CD14-positive monocyte (primary cell): ENCODE measurements around the gene MAPK1. TPM values are rescaled to one million over a fixed set of nuclear protein-coding genes. Genes with fewer than 3 reads are reported as not detected.
A peak's percentile ranks its signal among the peaks of the same experiment; 100 is the strongest.

Source experiments
- DNase-seq, 3 donors: peaks; one replicate each; pipeline ENCODE4 v3.0.0-alpha.2; 2011 to 2022
- H2AFZ ChIP-seq: 2 replicates; pipeline ENCODE4 v1.6.0; 2012; ENCODE audit warnings: mild to moderate bottlenecking, low read depth, low read length, inconsistent platforms; ENCODE audit not compliant: insufficient read depth, poor library complexity, severe bottlenecking
- H3K27ac ChIP-seq, 2 donors: 1 replicate in 1 of 2; 2 replicates in 1 of 2; pipeline ENCODE4 v1.5.1; 2012 to 2013; ENCODE audit warnings: low read length in 2 of 2, control low read depth in 1 of 2, inconsistent platforms in 1 of 2, low read depth in 1 of 2, mild to moderate bottlenecking in 1 of 2
- H3K27me3 ChIP-seq, 2 donors: one replicate each; pipeline versions ENCODE4 v1.6.0 to v1.6.1; 2011 to 2013; ENCODE audit warnings: low read length in 2 of 2; ENCODE audit not compliant: control insufficient read depth in 2 of 2, insufficient read depth in 2 of 2
- H3K36me3 ChIP-seq, 2 donors: replicated peaks in 1 of 2; 1 replicate in 1 of 2; 2 replicates in 1 of 2; pipeline versions ENCODE4 v1.5.1 to v1.6.1; 2012 to 2013; ENCODE audit warnings: low read length in 2 of 2, control low read depth in 1 of 2, inconsistent platforms in 1 of 2, mild to moderate bottlenecking in 1 of 2; ENCODE audit not compliant: insufficient read depth in 2 of 2, control insufficient read depth in 1 of 2
- H3K4me1 ChIP-seq, 2 donors: 1 replicate in 1 of 2; 2 replicates in 1 of 2; pipeline versions ENCODE4 v1.5.1 to v1.6.1; 2012 to 2013; ENCODE audit warnings: low read length in 2 of 2, control low read depth in 1 of 2, inconsistent platforms in 1 of 2, mild to moderate bottlenecking in 1 of 2, moderate library complexity in 1 of 2; ENCODE audit not compliant: insufficient read depth in 2 of 2, control insufficient read depth in 1 of 2
- H3K4me2 ChIP-seq: replicated peaks from 2 replicates; pipeline ENCODE3; 2012; ENCODE audit warnings: low read length, moderate library complexity, mild to moderate bottlenecking; ENCODE audit not compliant: poor library complexity, severe bottlenecking; ENCODE audit errors: extremely low read depth
- H3K4me3 ChIP-seq, 3 experiments: fragments of 200-600 bp in 1 of 3; sonication (generic) in 1 of 3; replicated peaks in 1 of 3; 1 replicate in 2 of 3; 2 replicates in 1 of 3; pipeline ENCODE4 v1.5.1; 2011 to 2013; ENCODE audit warnings: low read length in 3 of 3, mild to moderate bottlenecking in 3 of 3, control low read depth in 2 of 3, low read depth in 2 of 3, inconsistent platforms in 1 of 3, moderate library complexity in 1 of 3
- H3K79me2 ChIP-seq: 2 replicates; pipeline ENCODE4 v1.6.0; 2012; ENCODE audit warnings: mild to moderate bottlenecking, control low read depth, inconsistent platforms, low read length, moderate library complexity; ENCODE audit not compliant: insufficient read depth
- H3K9ac ChIP-seq: 2 replicates; pipeline ENCODE4 v1.6.0; 2017; ENCODE audit warnings: low read length, mild to moderate bottlenecking; ENCODE audit not compliant: insufficient read depth, poor library complexity, severe bottlenecking
- H3K9me3 ChIP-seq, 2 donors: replicated peaks in 1 of 2; 1 replicate in 1 of 2; 2 replicates in 1 of 2; pipeline versions ENCODE4 v1.5.1 to v1.6.1; 2012 to 2013; ENCODE audit warnings: low read length in 2 of 2, control low read depth in 1 of 2; ENCODE audit not compliant: control insufficient read depth in 1 of 2, insufficient read depth in 1 of 2
- H4K20me1 ChIP-seq: 2 replicates; pipeline ENCODE4 v1.6.0; 2012; ENCODE audit warnings: mild to moderate bottlenecking, low read length, control low read depth, moderate library complexity; ENCODE audit not compliant: insufficient read depth
- H3K27ac Mint-ChIP-seq, 7 donors: one replicate each; pipeline ENCODE4 v1.8.0; 2020; ENCODE audit warnings: mild to moderate bottlenecking in 7 of 7, mixed read lengths in 7 of 7, moderate library complexity in 6 of 7, inconsistent platforms in 2 of 7
- H3K27me3 Mint-ChIP-seq, 3 donors: one replicate each; pipeline ENCODE4 v1.8.0; 2021 to 2022; ENCODE audit warnings: low read depth in 3 of 3, mild to moderate bottlenecking in 3 of 3, mixed read lengths in 3 of 3, moderate library complexity in 3 of 3, inconsistent platforms in 1 of 3
- H3K36me3 Mint-ChIP-seq, 2 donors: one replicate each; pipeline ENCODE4 v1.8.0; 2020; ENCODE audit warnings: mixed read lengths in 2 of 2, inconsistent platforms in 1 of 2, mild to moderate bottlenecking in 1 of 2
- H3K4me1 Mint-ChIP-seq: one replicate; pipeline ENCODE4 v1.8.0; 2020; ENCODE audit warnings: mild to moderate bottlenecking, mixed read lengths
- H3K4me3 Mint-ChIP-seq, 2 donors: one replicate each; pipeline ENCODE4 v1.8.0; 2020; ENCODE audit warnings: mild to moderate bottlenecking in 2 of 2, mixed read lengths in 2 of 2, moderate library complexity in 1 of 2
- H3K9me3 Mint-ChIP-seq, 7 donors: one replicate each; pipeline ENCODE4 v1.8.0; 2020 to 2022; ENCODE audit warnings: mixed read lengths in 7 of 7, mild to moderate bottlenecking in 6 of 7, moderate library complexity in 6 of 7, inconsistent platforms in 2 of 7
- CTCF ChIP-seq: fragments of 200-600 bp; IDR thresholded peaks from one replicate; pipeline ENCODE4 v1.8.0; 2022; ENCODE audit warnings: antibody characterized with exemption, mild to moderate bottlenecking
- WGBS: methylation state at CpG from one replicate; pipeline ENCODE4 v1.1.5; 2013; ENCODE audit warnings: missing lambda C conversion rate; ENCODE audit not compliant: insufficient coverage; 5-methylcytosine and 5-hydroxymethylcytosine counted together
- intact Hi-C, 2 donors: fragments of 100-400 bp; cut with micrococcal nuclease; formaldehyde crosslinking; loops; one replicate each; pipeline versions ENCODE4 v1.15.0 to v1.15.1; 2023
- polyA plus RNA-seq, 3 donors: library from polyadenylated mRNA; depleted of rRNA in 1 of 3; unstranded in 2 of 3; stranded (reverse) in 1 of 3; fragments of 300-500 nt in 2 of 3; fragments of >200 nt in 1 of 3; fragmentation: Illumina TruSeq in 2 of 3; gene quantifications; 1 replicate in 2 of 3; 2 replicates in 1 of 3; pipeline ENCODE4 v1.2.3, GENCODE V29; 2012 to 2021

Gene MAPK1
- polyA plus RNA-seq, 3 donors = 47.0 to 148 (median 118) TPM

GRCh38 chr22:21738081-21738480, 129.4 kb downstream of the MAPK1 start:
- intact Hi-C loops = loop anchor here in 1 of 2 donors (5.0 kb wide), 1 partner anchor 129 kb away; the partner anchor contains the start of gene MAPK1
- Histone ChIP-seq H4K20me1 (no peaks in the 10 kb centered on the region), H3K36me3 (no peaks in the 10 kb centered on the region), H2AFZ (no peak overlapping the region), H3K9me3 (no peaks in the 10 kb centered on the region), H3K4me2 (no peak overlapping the region), H3K27me3 (no peaks in the 10 kb centered on the region), H3K9ac (no peak overlapping the region), H3K79me2 (no peaks in the 10 kb centered on the region), H3K4me1 (peaks cover 13 to 20% of the 10 kb centered on the region in 2 donors), H3K4me3 (no peak overlapping the region), H3K27ac (no peak overlapping the region)
- Mint-ChIP-seq H3K27me3 (peaks cover 2 to 12% (median 6%) of the 10 kb centered on the region in 3 donors), H3K4me3 (no peak overlapping the region), H3K36me3 (no peaks in the 10 kb centered on the region), H3K4me1 (peaks cover 15% of the 10 kb centered on the region), H3K9me3 (no peaks in the 10 kb centered on the region), H3K27ac (no peak overlapping the region)
- no peak for TF ChIP-seq CTCF
- DNase-seq = no peak
- 83% methylated on average over 2 of the region's 8 CpGs for WGBS

GRCh38 chr22:21736948-21737347, 130.5 kb downstream of the MAPK1 start:
- H3K27me3 Mint-ChIP-seq = peaks cover 2 to 12% (median 6%) of the 10 kb centered on the region in 3 donors
- DNase-seq = no peak
- intact Hi-C loops = loop anchor here in 1 of 2 donors (5.0 kb wide), 1 partner anchor 130 kb away; the partner anchor contains the start of gene MAPK1
- Histone ChIP-seq H4K20me1 (no peaks in the 10 kb centered on the region), H3K4me1 (peaks cover 13 to 20% of the 10 kb centered on the region in 2 donors), H3K79me2 (no peaks in the 10 kb centered on the region), H3K9me3 (no peaks in the 10 kb centered on the region), H3K9ac (no peak overlapping the region), H3K27ac (no peak overlapping the region), H3K4me2 (no peak overlapping the region), H3K27me3 (no peaks in the 10 kb centered on the region), H3K4me3 (no peak overlapping the region), H3K36me3 (no peaks in the 10 kb centered on the region), H2AFZ (no peak overlapping the region)
- no peak overlapping the region for H3K27ac Mint-ChIP-seq
- no CpG with 5 or more reads among the region's 9 CpGs for WGBS
- no peak for TF ChIP-seq CTCF
- H3K4me3 Mint-ChIP-seq = peak overlapping the region in 1 of 2 donors; percentile 43
- H3K4me1 Mint-ChIP-seq = peaks cover 15% of the 10 kb centered on the region
- H3K36me3 Mint-ChIP-seq = no peaks in the 10 kb centered on the region
- no peaks in the 10 kb centered on the region for H3K9me3 Mint-ChIP-seq
